Fibroblast of lung (primary cell): ENCODE results near the gene IMPG1. TPM values are rescaled to one million over a fixed set of nuclear protein-coding genes. Genes with fewer than 3 reads are reported as not detected.

Experiments used
- DNase-seq, 2 donors: peaks; one replicate each; pipeline versions ENCODE4 v3.0.0 to v3.0.0-alpha.2; 2010; ENCODE audit warnings: low read depth in 2 of 2
- H2AFZ ChIP-seq: 2 replicates; pipeline ENCODE4 v1.5.1; 2012; ENCODE audit warnings: low read length, control low read depth, inconsistent platforms
- H3K27ac ChIP-seq: 2 replicates; pipeline ENCODE4 v1.5.1; 2011; ENCODE audit warnings: low read length, control low read depth; ENCODE audit not compliant: insufficient read depth
- H3K27me3 ChIP-seq: 2 replicates; pipeline ENCODE4 v1.5.1; 2011; ENCODE audit warnings: mild to moderate bottlenecking, low read length; ENCODE audit not compliant: control insufficient read depth, insufficient read depth
- H3K36me3 ChIP-seq: 2 replicates; pipeline ENCODE4 v1.5.1; 2011; ENCODE audit warnings: low read length; ENCODE audit not compliant: control insufficient read depth, insufficient read depth
- H3K4me1 ChIP-seq: 2 replicates; pipeline ENCODE4 v1.5.1; 2011; ENCODE audit warnings: low read length; ENCODE audit not compliant: control insufficient read depth, insufficient read depth; ENCODE audit errors: extremely low read depth
- H3K4me2 ChIP-seq: 2 replicates; pipeline ENCODE4 v1.5.1; 2011; ENCODE audit warnings: low read length, control low read depth; ENCODE audit not compliant: insufficient read depth; ENCODE audit errors: extremely low read depth
- H3K4me3 ChIP-seq, 4 experiments: fragments of 200-600 bp in 1 of 4; sonication (generic) in 1 of 4; replicated peaks in 1 of 4; 2 replicates each; pipeline ENCODE4 v1.5.1; 2011 to 2016; ENCODE audit warnings: low read length in 4 of 4, low read depth in 3 of 4, mild to moderate bottlenecking in 3 of 4, control low read depth in 2 of 4, inconsistent platforms in 1 of 4, mixed read lengths in 1 of 4; ENCODE audit not compliant: insufficient read depth in 1 of 4; ENCODE audit errors: control extremely low read depth in 1 of 4
- H3K79me2 ChIP-seq: 2 replicates; pipeline ENCODE4 v1.5.1; 2012; ENCODE audit warnings: mild to moderate bottlenecking, low read length, inconsistent platforms; ENCODE audit not compliant: control insufficient read depth, insufficient read depth
- H3K9ac ChIP-seq: 2 replicates; pipeline ENCODE4 v1.5.1; 2011; ENCODE audit warnings: mild to moderate bottlenecking, low read length, control low read depth; ENCODE audit not compliant: insufficient read depth
- H3K9me3 ChIP-seq: 2 replicates; pipeline ENCODE4 v1.5.1; 2012; ENCODE audit warnings: low read depth, low read length; ENCODE audit not compliant: control insufficient read depth, insufficient read depth
- H4K20me1 ChIP-seq: 2 replicates; pipeline ENCODE4 v1.5.1; 2011; ENCODE audit warnings: low read length; ENCODE audit not compliant: control insufficient read depth, insufficient read depth; ENCODE audit errors: extremely low read depth
- EZH2 ChIP-seq: IDR thresholded peaks from 2 replicates; pipeline ENCODE4 v1.5.1; 2012; ENCODE audit warnings: low read length, control low read depth, mild to moderate bottlenecking; ENCODE audit errors: missing control alignments
- polyA plus RNA-seq, 2 donors: library from polyadenylated mRNA; depleted of rRNA in 1 of 2; stranded (reverse) in 1 of 2; unstranded in 1 of 2; fragments of >200 nt; gene quantifications; 2 replicates each; pipeline ENCODE4 v1.2.1, GENCODE V29; 2011 to 2012; ENCODE audit warnings: missing spikeins in 1 of 2
- total RNA-seq: library from RNA; depleted of rRNA; stranded (reverse); fragments of >200 nt; gene quantifications from 2 replicates; pipeline ENCODE4 v1.2.1, GENCODE V29; 2014
- TF ChIP-seq, protein P1 (sequence below), 2 donors: IDR thresholded peaks in 1 of 2; conservative IDR thresholded peaks in 1 of 2; 1 replicate in 1 of 2; 2 replicates in 1 of 2; pipeline ENCODE4 v1.5.1; 2011 to 2012; ENCODE audit warnings: low read length in 2 of 2, control low read depth in 1 of 2, inconsistent platforms in 1 of 2, low read depth in 1 of 2, mild to moderate bottlenecking in 1 of 2

Gene IMPG1
- total and polyA plus RNA-seq, 2 donors (not counting 1 experiment from before 2014, with no cell fraction given) = 0.17 TPM; not detected in 1

- H2AFZ ChIP-seq = no peak overlapping the region
- DNase-seq = no peak
- no peaks in the 10 kb centered on the region for H4K20me1 ChIP-seq
- no peaks in the 10 kb centered on the region for H3K79me2 ChIP-seq
- H3K9me3 ChIP-seq = no peaks in the 10 kb centered on the region
- no peak overlapping the region for H3K27ac ChIP-seq
- H3K4me1 ChIP-seq = no peaks in the 10 kb centered on the region
- no peak overlapping the region for H3K9ac ChIP-seq
- TF ChIP-seq, protein P1, sequence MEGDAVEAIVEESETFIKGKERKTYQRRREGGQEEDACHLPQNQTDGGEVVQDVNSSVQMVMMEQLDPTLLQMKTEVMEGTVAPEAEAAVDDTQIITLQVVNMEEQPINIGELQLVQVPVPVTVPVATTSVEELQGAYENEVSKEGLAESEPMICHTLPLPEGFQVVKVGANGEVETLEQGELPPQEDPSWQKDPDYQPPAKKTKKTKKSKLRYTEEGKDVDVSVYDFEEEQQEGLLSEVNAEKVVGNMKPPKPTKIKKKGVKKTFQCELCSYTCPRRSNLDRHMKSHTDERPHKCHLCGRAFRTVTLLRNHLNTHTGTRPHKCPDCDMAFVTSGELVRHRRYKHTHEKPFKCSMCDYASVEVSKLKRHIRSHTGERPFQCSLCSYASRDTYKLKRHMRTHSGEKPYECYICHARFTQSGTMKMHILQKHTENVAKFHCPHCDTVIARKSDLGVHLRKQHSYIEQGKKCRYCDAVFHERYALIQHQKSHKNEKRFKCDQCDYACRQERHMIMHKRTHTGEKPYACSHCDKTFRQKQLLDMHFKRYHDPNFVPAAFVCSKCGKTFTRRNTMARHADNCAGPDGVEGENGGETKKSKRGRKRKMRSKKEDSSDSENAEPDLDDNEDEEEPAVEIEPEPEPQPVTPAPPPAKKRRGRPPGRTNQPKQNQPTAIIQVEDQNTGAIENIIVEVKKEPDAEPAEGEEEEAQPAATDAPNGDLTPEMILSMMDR (conservative IDR thresholded peaks at IDR 0.05 in 1 of 2, IDR thresholded peaks at IDR 0.05 in 1 of 2; ENCODE audit: low read depth in 1 of 2, low read length in 2 of 2) = no peak
- TF ChIP-seq EZH2 = no peak
- H3K27me3 ChIP-seq = no peaks in the 10 kb centered on the region
- no peaks in the 10 kb centered on the region for H3K36me3 ChIP-seq
- H3K4me3 ChIP-seq = no peak overlapping the region
- H3K4me2 ChIP-seq = no peak overlapping the region
Measured at GRCh38 chr6:76004202-76004601, 68.3 kb downstream of the IMPG1 start.

GRCh38 chr6:76003686-76004085 lies 68.8 kb downstream of the IMPG1 start:
- Histone ChIP-seq H3K27ac (no peak overlapping the region), H3K4me2 (no peak overlapping the region), H3K4me1 (no peaks in the 10 kb centered on the region), H4K20me1 (no peaks in the 10 kb centered on the region), H2AFZ (no peak overlapping the region), H3K27me3 (no peaks in the 10 kb centered on the region), H3K9ac (no peak overlapping the region), H3K9me3 (no peaks in the 10 kb centered on the region), H3K4me3 (no peak overlapping the region), H3K36me3 (no peaks in the 10 kb centered on the region), H3K79me2 (no peaks in the 10 kb centered on the region)
- no peak for DNase-seq
- no peak for TF ChIP-seq EZH2
- TF ChIP-seq, protein P1 (conservative IDR thresholded peaks at IDR 0.05 in 1 of 2, IDR thresholded peaks at IDR 0.05 in 1 of 2; ENCODE audit: low read depth in 1 of 2, low read length in 2 of 2) = no peak

GRCh38 chr6:76003113-76003512 lies 69.3 kb downstream of the IMPG1 start:
- Histone ChIP-seq H3K9me3 (no peaks in the 10 kb centered on the region), H3K9ac (no peak overlapping the region), H3K4me1 (no peaks in the 10 kb centered on the region), H3K36me3 (no peaks in the 10 kb centered on the region), H3K27ac (no peak overlapping the region), H3K27me3 (no peaks in the 10 kb centered on the region), H4K20me1 (no peaks in the 10 kb centered on the region), H3K4me2 (no peak overlapping the region), H3K79me2 (no peaks in the 10 kb centered on the region), H3K4me3 (no peak overlapping the region), H2AFZ (no peak overlapping the region)
- no peak for TF ChIP-seq EZH2
- TF ChIP-seq, protein P1 (conservative IDR thresholded peaks at IDR 0.05 in 1 of 2, IDR thresholded peaks at IDR 0.05 in 1 of 2; ENCODE audit: low read depth in 1 of 2, low read length in 2 of 2) = no peak
- DNase-seq = no peak
